Sigmoid colon (tissue), 7 donors: Measurements from ENCODE around the gene DNASE1. TPM values are rescaled to one million over a fixed set of nuclear protein-coding genes. Genes with fewer than 3 reads are reported as not detected.

Experiments
- DNase-seq: peaks from one replicate; pipeline ENCODE4 v3.0.0-alpha.2; 2019
- H3K27ac ChIP-seq, 4 donors: fragments of 200-600 bp; sonication (generic); one replicate each; pipeline ENCODE4 v1.5.1; 2016 to 2019; ENCODE audit warnings: mild to moderate bottlenecking in 1 of 4
- H3K27me3 ChIP-seq, 3 donors: fragments of 200-600 bp; sonication (generic); one replicate each; pipeline ENCODE4 v1.5.1; 2019; ENCODE audit warnings: mild to moderate bottlenecking in 1 of 3
- H3K36me3 ChIP-seq, 4 donors: fragments of 200-600 bp; sonication (generic); one replicate each; pipeline ENCODE4 v1.5.1; 2016 to 2019
- H3K4me1 ChIP-seq, 4 donors: fragments of 200-600 bp; sonication (generic); one replicate each; pipeline ENCODE4 v1.5.1; 2017 to 2019
- H3K4me3 ChIP-seq, 4 donors: fragments of 200-600 bp; sonication (generic); one replicate each; pipeline ENCODE4 v1.5.1; 2017 to 2019; ENCODE audit warnings: mild to moderate bottlenecking in 2 of 4, moderate library complexity in 1 of 4
- H3K9me3 ChIP-seq, 4 donors: fragments of 200-600 bp in 3 of 4; sonication (generic) in 3 of 4; one replicate each; pipeline versions ENCODE4 v1.5.1 to v1.6.1; 2013 to 2019
- EP300 ChIP-seq, 4 donors: sonication (generic); formaldehyde crosslinking; IDR thresholded peaks; one replicate each; pipeline ENCODE4 v1.6.1; 2017; ENCODE audit warnings: antibody characterized with exemption in 4 of 4
- POLR2A ChIP-seq, 2 donors: fragments of 450-650 bp; IDR thresholded peaks; one replicate each; pipeline ENCODE4 v1.6.1; 2016; ENCODE audit warnings: antibody characterized with exemption in 2 of 2, mild to moderate bottlenecking in 2 of 2, moderate library complexity in 2 of 2
- POLR2AphosphoS5 ChIP-seq, 4 donors: sonication (generic); formaldehyde crosslinking; IDR thresholded peaks; one replicate each; pipeline ENCODE4 v1.6.1; 2017; ENCODE audit warnings: antibody characterized with exemption in 4 of 4
- WGBS, 2 donors: extraction: QIAGEN DNeasy Blood & Tissue Kit; methylation state at CpG; one replicate each; pipeline ENCODE4 v1.1.7; 2013; 5-methylcytosine and 5-hydroxymethylcytosine counted together
- intact Hi-C: fragments of 100-400 bp; cut with DNase I; formaldehyde crosslinking; loops from one replicate; pipeline ENCODE4 v1.15.1; 2023
- polyA plus RNA-seq, 3 donors: library from polyadenylated mRNA; stranded (reverse); fragments of 200-250 nt; gene quantifications; one replicate each; pipeline ENCODE4 v1.2.3, GENCODE V29; 2013
- total RNA-seq, 4 donors: library from RNA; depleted of rRNA; stranded (reverse); fragments of >200 nt; gene quantifications; one replicate each; pipeline ENCODE4 v1.1.0, GENCODE V29; 2016
- TF ChIP-seq, protein P1 (sequence below), 4 experiments: fragments of 450-650 bp in 3 of 4; fragments of 200-600 bp in 1 of 4; IDR thresholded peaks; one replicate each; pipeline ENCODE4 v1.5.1; 2016 to 2019; ENCODE audit warnings: antibody characterized with exemption in 4 of 4, mild to moderate bottlenecking in 3 of 4, moderate library complexity in 2 of 4
- donor health status: healthy with polysubstance abuse.
- donor health status: Bipolar disorder and iron deficiency.
- donor health status: healthy.

Gene DNASE1
- total and polyA plus RNA-seq, 7 donors: 1.2 to 22.4 (median 10.7) TPM

DNA sequence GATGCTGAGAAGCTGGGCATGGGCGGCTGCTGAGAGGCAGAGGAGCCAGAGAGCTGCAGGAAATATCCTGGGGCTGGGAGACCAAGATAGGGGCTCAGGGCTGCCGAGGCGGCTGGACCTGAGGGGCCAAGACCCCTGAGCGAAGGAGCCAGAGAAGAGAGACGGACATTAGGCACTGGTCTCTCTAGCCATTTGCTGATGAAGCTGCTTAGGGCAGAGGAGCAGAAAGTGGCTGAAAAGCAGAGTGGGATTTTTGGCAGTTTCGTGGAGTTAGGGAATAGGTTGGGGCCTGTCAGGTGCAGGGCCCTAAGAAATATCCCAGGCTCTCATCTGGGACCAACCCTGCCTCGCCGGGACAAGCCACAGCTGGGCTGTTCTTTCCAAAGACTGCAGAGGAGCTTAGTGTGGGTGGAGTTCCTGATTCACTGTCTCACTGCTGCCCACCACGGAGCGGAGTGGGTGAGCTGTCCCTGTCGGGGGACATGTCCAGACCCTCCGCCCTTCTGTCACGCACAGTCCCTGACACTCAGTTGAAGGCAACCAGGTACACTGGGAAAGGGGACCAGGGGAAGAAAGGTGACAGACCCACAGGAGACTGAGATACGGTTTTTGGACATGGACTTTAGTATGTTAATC is 11.3 kb upstream of the DNASE1 start:
- intact Hi-C loops: no loop called here
- H3K27ac ChIP-seq: no peak overlapping the region
- H3K36me3 ChIP-seq: peaks cover 0 to 11% (median 4%) of the 10 kb centered on the region in 4 donors
- H3K4me3 ChIP-seq: no peak overlapping the region
- DNase-seq: peak; percentile 19
- H3K4me1 ChIP-seq: no peaks in the 10 kb centered on the region
- 93% methylated on average over 14 of the region's 14 CpGs for WGBS, 2 donors
- TF ChIP-seq, protein P1, sequence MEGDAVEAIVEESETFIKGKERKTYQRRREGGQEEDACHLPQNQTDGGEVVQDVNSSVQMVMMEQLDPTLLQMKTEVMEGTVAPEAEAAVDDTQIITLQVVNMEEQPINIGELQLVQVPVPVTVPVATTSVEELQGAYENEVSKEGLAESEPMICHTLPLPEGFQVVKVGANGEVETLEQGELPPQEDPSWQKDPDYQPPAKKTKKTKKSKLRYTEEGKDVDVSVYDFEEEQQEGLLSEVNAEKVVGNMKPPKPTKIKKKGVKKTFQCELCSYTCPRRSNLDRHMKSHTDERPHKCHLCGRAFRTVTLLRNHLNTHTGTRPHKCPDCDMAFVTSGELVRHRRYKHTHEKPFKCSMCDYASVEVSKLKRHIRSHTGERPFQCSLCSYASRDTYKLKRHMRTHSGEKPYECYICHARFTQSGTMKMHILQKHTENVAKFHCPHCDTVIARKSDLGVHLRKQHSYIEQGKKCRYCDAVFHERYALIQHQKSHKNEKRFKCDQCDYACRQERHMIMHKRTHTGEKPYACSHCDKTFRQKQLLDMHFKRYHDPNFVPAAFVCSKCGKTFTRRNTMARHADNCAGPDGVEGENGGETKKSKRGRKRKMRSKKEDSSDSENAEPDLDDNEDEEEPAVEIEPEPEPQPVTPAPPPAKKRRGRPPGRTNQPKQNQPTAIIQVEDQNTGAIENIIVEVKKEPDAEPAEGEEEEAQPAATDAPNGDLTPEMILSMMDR (IDR thresholded peaks at IDR 0.05): no peak
- no peak for TF ChIP-seq EP300 (IDR thresholded peaks at IDR 0.05)
- no peak for TF ChIP-seq POLR2A (IDR thresholded peaks at IDR 0.05)
- TF ChIP-seq POLR2AphosphoS5 (IDR thresholded peaks at IDR 0.05): no peak
- H3K9me3 ChIP-seq: no peaks in the 10 kb centered on the region
- H3K27me3 ChIP-seq: no peaks in the 10 kb centered on the region

GRCh38 chr16:3645108-3645503 is 9.4 kb upstream of the DNASE1 start:
- no peak overlapping the region for H3K27ac ChIP-seq
- no peaks in the 10 kb centered on the region for H3K9me3 ChIP-seq
- H3K36me3 ChIP-seq: peaks cover 0 to 11% (median 4%) of the 10 kb centered on the region in 4 donors
- intact Hi-C loops: no loop called here
- H3K27me3 ChIP-seq: no peaks in the 10 kb centered on the region
- DNase-seq: peak; percentile 39
- TF ChIP-seq, protein P1 (IDR thresholded peaks at IDR 0.05): no peak
- no peak for TF ChIP-seq POLR2A (IDR thresholded peaks at IDR 0.05)
- no peak for TF ChIP-seq POLR2AphosphoS5 (IDR thresholded peaks at IDR 0.05)
- TF ChIP-seq EP300 (IDR thresholded peaks at IDR 0.05): no peak
- H3K4me3 ChIP-seq: no peak overlapping the region
- WGBS, 2 donors: 81 to 95% methylated on average over 6 of the region's 6 CpGs
- no peaks in the 10 kb centered on the region for H3K4me1 ChIP-seq

GRCh38 chr16:3645504-3646347 is 8.8 kb upstream of the DNASE1 start:
- no peaks in the 10 kb centered on the region for H3K9me3 ChIP-seq
- TF ChIP-seq EP300 (IDR thresholded peaks at IDR 0.05) (no peak), POLR2AphosphoS5 (IDR thresholded peaks at IDR 0.05) (no peak), POLR2A (IDR thresholded peaks at IDR 0.05) (no peak)
- TF ChIP-seq, protein P1 (IDR thresholded peaks at IDR 0.05): no peak
- intact Hi-C loops: no loop called here
- no peak overlapping the region for H3K27ac ChIP-seq
- WGBS, 2 donors: 65 to 72% methylated on average over 19 of the region's 19 CpGs
- H3K4me1 ChIP-seq: no peaks in the 10 kb centered on the region
- H3K4me3 ChIP-seq: no peak overlapping the region
- no peaks in the 10 kb centered on the region for H3K27me3 ChIP-seq
- peaks cover 0 to 10% (median 4%) of the 10 kb centered on the region in 4 donors for H3K36me3 ChIP-seq
- peak; percentile 34 for DNase-seq

DNA sequence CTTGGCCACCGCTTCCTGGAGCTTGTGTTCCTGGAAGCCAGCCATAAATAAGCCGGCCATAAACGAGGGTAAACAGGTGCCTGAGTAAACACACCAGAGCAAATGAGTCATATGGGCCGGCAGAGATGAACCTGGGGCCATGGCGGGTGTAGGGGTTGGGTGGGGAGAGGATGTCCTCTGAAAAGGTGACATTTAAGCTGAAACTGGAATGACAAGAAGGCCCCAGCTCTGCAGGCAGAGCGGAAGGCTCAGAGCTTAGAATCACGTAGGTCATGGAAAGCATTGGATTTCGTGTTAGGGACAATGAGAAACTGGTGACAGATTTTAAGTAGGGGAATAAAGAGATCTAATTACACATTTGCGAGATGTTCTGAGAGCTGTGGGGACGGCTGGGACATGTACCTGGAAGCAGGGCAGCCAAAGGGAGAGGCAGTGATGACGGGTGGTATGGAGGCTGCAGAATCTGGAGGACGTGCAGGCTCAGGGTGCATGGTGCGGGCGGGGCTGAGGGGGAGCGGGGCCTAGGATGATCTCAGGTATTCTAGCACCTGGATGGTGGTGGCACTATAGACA is 8.1 kb upstream of the DNASE1 start:
- H3K27ac ChIP-seq: no peak overlapping the region
- no peak overlapping the region for H3K4me3 ChIP-seq
- no peaks in the 10 kb centered on the region for H3K9me3 ChIP-seq
- no peaks in the 10 kb centered on the region for H3K27me3 ChIP-seq
- no peaks in the 10 kb centered on the region for H3K4me1 ChIP-seq
- H3K36me3 ChIP-seq: peaks cover 0 to 7% (median 2%) of the 10 kb centered on the region in 4 donors
- WGBS, 2 donors: 22 to 61% methylated on average over 15 of the region's 15 CpGs
- intact Hi-C loops: no loop called here
- peak; percentile 57 for DNase-seq
- TF ChIP-seq, protein P1 (IDR thresholded peaks at IDR 0.05): no peak
